ENCODE results near the gene TMEM247.
"Not testable (repeated sequence)": the region's sequence is repeated elsewhere in the genome, so short reads cannot be mapped to it uniquely, and the experiment has no call there.

The TMEM247 gene

GRCh38 chr2:46518861-46519260 lies 39.5 kb downstream of the TMEM247 start:
- DNase-seq, result no peak

- DNase-seq, result no peak
Measured at GRCh38 chr2:46519265-46519664, 39.9 kb downstream of the TMEM247 start.

GRCh38 chr2:46520130-46520711 lies 40.9 kb downstream of the TMEM247 start:
- no peak for DNase-seq

- DNase-seq, result no peak
Measured at GRCh38 chr2:46521215-46521683, 41.9 kb downstream of the TMEM247 start.

- not testable (repeated sequence) for DNase-seq
Measured at GRCh38 chr2:46522385-46522784, 43.0 kb downstream of the TMEM247 start.

- no peak for DNase-seq
Measured at GRCh38 chr2:46525522-46526155, 46.3 kb downstream of the TMEM247 start.

- DNase-seq, result no peak
Measured at GRCh38 chr2:46528880-46529279, 49.5 kb downstream of the TMEM247 start.

- no peak for DNase-seq
Measured at GRCh38 chr2:46530639-46531038, 51.3 kb downstream of the TMEM247 start.

- no peak for DNase-seq
Measured at GRCh38 chr2:46531863-46532262, 52.5 kb downstream of the TMEM247 start.
